Peyer's patch (tissue), 4 donors: Measurements from ENCODE around the gene RHOB.

ENCODE experiments used
- CTCF ChIP-seq, 6 experiments: fragments of 450-650 bp in 4 of 6; fragments of 200-600 bp in 2 of 6; sonication (generic) in 1 of 6; IDR thresholded peaks; one replicate each; pipeline ENCODE4 v1.5.1; 2017 to 2019; ENCODE audit warnings: antibody characterized with exemption in 6 of 6, mild to moderate bottlenecking in 3 of 6, moderate library complexity in 1 of 6
- POLR2A ChIP-seq, 2 donors: fragments of 450-650 bp; IDR thresholded peaks; one replicate each; pipeline ENCODE4 v1.5.1; 2017; ENCODE audit warnings: antibody characterized with exemption in 2 of 2, mild to moderate bottlenecking in 2 of 2, moderate library complexity in 2 of 2

- TF ChIP-seq POLR2A (IDR thresholded peaks at IDR 0.05) (no peak), CTCF (IDR thresholded peaks at IDR 0.05) (no peak)
Observed at GRCh38 chr2:20400787-20401488, 45.9 kb upstream of the RHOB start.
